NCI-H2196 (cell line): ENCODE results near the gene PEX10.
"Not testable (repeated sequence)": the region's sequence is repeated elsewhere in the genome, so short reads cannot be mapped to it uniquely, and the experiment has no call there.

Source experiments
- DNase-seq: peaks from one replicate; lab custom pipeline; 2025; ENCODE audit not compliant: unreplicated experiment; lab: John Stamatoyannopoulos, UW

The PEX10 gene

GRCh38 chr1:2412395-2412772 lies at the start of gene PEX10:
Gene PEX10 (minus strand): TSS chr1:2412564. CDS start chr1:2412502, 62 bp downstream.
- DNase-seq: peak; percentile 97

GRCh38 chr1:2460996-2461751 lies 48.8 kb upstream of the PEX10 start:
- no peak for DNase-seq

- no peak for DNase-seq
Observed at GRCh38 chr1:2460203-2460602, 47.8 kb upstream of the PEX10 start.

GRCh38 chr1:2459757-2460156 lies 47.4 kb upstream of the PEX10 start:
- DNase-seq: peak; percentile 49

GRCh38 chr1:2459102-2459753 lies 46.9 kb upstream of the PEX10 start:
- DNase-seq: not testable (repeated sequence)

GRCh38 chr1:2458687-2459086 lies 46.3 kb upstream of the PEX10 start:
- no peak for DNase-seq

GRCh38 chr1:2457444-2457843 lies 45.1 kb upstream of the PEX10 start:
- DNase-seq: no peak

GRCh38 chr1:2455757-2456156 lies 43.4 kb upstream of the PEX10 start:
- DNase-seq: no peak

GRCh38 chr1:2454227-2454626 lies 41.9 kb upstream of the PEX10 start:
- DNase-seq: no peak

GRCh38 chr1:2452932-2453315 lies 40.6 kb upstream of the PEX10 start:
- no peak for DNase-seq

GRCh38 chr1:2452201-2452931 lies 40.0 kb upstream of the PEX10 start:
- DNase-seq: no peak

- no peak for DNase-seq
Observed at GRCh38 chr1:2451741-2452140, 39.4 kb upstream of the PEX10 start.

- DNase-seq: no peak
Observed at GRCh38 chr1:2449636-2450454, 37.5 kb upstream of the PEX10 start.

GRCh38 chr1:2448098-2448445 lies 35.7 kb upstream of the PEX10 start:
- DNase-seq: peak; percentile 23

GRCh38 chr1:2447276-2448097 lies 35.1 kb upstream of the PEX10 start:
- no peak for DNase-seq

- no peak for DNase-seq
Observed at GRCh38 chr1:2446861-2447260, 34.5 kb upstream of the PEX10 start.

- DNase-seq: no peak
Observed at GRCh38 chr1:2446394-2446793, 34.0 kb upstream of the PEX10 start.

- DNase-seq: no peak
Observed at GRCh38 chr1:2445823-2446215, 33.5 kb upstream of the PEX10 start.

- DNase-seq: no peak
Observed at GRCh38 chr1:2445162-2445822, 32.9 kb upstream of the PEX10 start.

GRCh38 chr1:2444138-2444591 lies 31.8 kb upstream of the PEX10 start:
- no peak for DNase-seq
